NCI-H748 (cell line): ENCODE measurements around the gene EVI5L.
"Not testable (repeated sequence)": the region's sequence is repeated elsewhere in the genome, so short reads cannot be mapped to it uniquely, and the experiment has no call there.

Source experiments
- DNase-seq: peaks from one replicate; lab custom pipeline; 2025; ENCODE audit not compliant: unreplicated experiment; lab: John Stamatoyannopoulos, UW

Gene EVI5L

DNA sequence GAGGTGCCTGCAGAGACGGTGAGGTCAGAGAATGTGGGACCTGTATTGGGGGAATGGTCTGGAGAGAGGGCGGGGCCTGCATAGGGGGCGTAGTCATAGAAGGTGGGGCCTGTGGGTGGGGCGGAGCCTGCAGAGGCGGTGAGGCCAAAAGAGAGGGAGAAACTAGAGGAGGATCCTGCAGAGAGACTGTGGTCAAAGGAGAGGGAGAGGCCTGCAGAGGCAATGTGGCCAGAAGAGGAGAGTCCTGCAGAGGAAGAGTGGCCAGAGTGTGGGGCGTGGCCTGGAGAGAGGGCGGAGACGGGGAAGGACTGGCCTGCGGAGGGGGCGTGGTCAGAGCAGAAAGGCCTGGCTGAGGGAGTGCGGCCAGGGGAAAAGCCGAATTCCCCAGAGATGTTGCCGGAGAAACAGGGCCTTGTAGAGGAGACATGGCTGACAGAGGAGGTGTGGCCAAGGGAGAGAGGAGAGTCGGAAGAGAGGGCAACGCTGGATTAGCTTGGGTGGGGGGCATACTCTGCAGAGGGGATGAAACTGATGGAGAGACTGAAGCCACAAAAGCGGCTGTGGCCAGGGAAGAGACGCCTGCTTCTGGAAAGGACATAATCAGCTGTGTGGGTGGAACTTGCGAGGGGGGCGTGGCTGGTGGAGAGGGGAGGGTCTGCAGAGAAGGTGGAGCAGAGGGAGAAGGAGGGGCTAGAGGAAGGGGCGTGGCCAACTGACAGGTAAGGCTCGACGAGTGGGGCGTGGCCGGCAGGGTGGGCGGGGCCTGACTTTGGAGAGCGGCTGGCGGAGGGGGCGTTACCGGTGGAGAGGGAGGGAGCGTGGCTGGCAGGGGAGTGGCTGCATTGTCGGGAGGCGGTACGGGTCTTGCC, 41.7 kb downstream of the EVI5L start:
- DNase-seq: peak; percentile 86

DNA sequence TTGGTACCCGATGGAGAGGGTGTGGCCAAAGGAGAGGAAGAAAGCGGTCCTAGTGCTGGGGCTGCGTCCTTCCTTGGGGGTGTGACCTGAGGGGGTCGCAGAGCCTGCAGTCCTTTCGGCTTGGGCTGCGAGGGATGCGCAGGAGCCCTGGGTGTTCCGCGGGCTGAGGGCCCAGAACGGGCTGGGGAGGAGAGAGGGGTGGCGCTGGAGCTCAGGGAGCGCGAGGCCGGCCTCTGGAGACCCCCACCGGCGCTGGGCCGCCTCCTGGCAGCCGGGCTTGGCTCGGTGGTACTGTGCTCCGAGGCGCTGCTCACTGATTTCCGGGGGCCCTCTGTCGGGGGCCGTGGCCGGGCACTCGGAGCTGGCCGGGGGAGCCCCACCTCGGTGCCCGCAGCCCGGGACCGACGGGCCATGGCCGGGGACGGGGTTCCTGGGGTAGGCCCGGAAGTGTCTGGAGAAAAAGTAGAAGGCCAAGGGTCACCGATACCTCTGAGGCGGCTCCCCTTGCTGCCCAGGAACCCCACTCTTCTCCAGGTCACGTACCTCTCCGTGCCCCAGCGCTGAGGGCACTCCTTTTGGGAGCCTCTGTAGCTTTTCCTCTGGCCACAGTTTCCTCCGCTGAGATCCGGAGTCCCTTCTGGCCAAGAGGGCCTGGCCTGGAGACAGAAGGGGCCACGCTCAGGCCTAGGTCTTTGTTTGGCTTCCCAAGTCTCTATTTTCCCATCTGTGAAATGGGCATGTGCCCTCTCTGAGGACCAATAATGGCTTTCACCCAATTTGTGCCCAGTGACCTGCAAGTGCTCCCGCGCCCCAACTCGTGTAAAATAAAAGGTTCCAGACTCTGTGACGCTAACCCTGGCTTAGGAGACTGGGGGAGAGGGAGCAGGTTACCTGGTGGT, 42.5 kb downstream of the EVI5L start:
- DNase-seq: no peak

- DNase-seq: no peak
Observed at GRCh38 chr19:7873304-7874075, 43.5 kb downstream of the EVI5L start.

DNA sequence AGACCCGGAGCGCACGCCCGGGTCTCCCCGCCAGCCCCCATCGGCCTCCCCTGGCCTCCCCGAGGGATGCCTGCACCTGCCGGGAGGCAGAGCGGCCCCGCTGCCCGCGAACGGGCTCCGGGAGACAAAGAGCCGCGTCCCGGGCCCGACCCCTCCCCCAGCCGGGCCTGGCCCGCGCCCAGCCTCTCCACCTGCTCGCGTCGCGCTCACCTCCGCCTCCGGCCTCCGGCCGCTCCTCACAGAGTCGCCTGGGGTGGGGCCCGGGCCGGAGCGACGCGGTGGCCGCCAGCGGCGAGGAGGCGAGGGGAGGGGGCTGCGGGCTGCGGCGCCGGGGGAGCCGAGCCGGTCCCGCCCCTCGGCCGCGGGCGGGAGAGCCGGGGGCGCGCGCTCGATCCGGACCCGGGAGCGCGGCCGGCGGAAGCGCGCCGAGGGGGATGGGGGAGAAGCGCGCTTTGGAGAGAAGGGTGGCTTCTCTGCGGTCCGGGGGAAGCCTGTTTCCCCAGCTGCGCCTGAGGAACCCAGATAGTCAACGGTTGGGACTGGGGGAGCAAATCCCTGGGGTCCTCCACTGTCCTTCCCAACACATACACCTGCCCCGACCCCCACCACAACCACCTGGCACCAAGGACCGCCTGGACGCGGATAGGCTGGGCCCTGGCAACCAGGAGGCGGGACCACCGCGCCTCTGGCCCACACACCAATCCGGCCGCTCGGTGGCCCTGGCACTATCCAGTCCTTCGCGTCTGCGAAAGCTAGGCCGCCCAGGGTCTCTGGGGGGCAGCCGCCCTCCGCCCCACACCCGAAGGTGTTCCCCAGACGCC, 44.3 kb downstream of the EVI5L start, which contains the start of gene PRR36:
Gene PRR36 (minus strand): TSS at position 315 of the 821 bp plus-strand sequence. CDS start 701 bp downstream, outside the sequence.
- DNase-seq: peak; percentile 87

GRCh38 chr19:7874897-7875273, 44.9 kb downstream of the EVI5L start:
- DNase-seq: no peak

- DNase-seq: no peak
Observed at GRCh38 chr19:7877249-7877836, 47.3 kb downstream of the EVI5L start.

DNA sequence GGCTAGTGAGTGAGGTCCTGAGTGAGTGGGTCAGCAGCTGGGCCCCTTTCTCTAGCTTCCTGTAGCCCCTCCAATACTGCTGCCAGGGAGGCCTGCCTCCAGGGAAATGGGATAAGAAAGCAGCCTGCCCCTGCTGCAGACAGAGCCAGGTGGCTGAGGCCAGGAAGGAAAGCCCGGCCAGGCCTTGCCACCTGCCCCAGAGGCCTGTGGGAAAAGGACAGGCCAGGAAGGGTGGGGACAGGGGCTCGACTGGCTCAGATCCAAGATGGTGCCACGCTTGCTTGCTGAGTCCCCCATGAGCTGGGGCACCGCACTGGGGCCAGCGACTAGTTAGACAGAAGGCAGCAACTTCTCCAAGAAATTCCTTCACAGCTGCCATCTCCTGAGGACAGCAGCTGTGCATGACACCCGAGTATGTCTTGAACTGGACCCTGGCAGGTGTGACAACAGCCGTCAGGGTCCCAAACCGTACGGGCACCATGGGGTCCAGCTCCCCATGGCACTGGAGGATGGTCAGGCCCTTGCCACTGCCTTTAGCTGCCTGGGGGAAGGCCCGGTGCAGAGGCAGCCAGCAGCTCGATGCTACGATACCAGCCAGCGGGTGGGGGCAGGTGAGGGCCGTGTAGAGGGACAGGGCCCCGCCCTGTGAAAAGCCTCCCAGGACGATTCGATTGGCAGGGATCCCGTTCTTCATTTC, 49.2 kb downstream of the EVI5L start:
- no peak for DNase-seq

GRCh38 chr19:7879836-7880235, 49.8 kb downstream of the EVI5L start:
- DNase-seq: no peak

DNA sequence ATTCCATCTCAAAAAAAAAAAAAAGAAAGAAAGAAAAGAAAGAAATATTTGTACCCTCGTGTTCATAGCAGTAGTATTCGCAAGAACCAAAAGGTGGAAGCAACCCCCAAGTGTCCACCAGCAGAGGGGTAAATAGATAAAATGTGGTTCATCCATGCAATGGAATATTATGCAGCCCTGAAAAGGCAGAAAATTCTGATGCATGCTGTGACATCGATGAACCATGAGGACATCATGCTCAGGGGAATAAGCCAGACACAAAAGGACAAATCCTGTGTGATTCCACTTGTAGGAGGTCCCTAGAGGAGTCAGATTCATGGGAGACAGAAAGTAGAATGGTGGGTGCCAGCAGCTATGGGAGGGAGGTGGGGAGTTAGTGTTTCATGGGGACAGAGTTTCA, 51.9 kb downstream of the EVI5L start:
- DNase-seq: no peak

- DNase-seq: peak; percentile 37
Observed at GRCh38 chr19:7883105-7883504, 53.1 kb downstream of the EVI5L start.

GRCh38 chr19:7883796-7884570, 54.0 kb downstream of the EVI5L start:
- DNase-seq: no peak

DNA sequence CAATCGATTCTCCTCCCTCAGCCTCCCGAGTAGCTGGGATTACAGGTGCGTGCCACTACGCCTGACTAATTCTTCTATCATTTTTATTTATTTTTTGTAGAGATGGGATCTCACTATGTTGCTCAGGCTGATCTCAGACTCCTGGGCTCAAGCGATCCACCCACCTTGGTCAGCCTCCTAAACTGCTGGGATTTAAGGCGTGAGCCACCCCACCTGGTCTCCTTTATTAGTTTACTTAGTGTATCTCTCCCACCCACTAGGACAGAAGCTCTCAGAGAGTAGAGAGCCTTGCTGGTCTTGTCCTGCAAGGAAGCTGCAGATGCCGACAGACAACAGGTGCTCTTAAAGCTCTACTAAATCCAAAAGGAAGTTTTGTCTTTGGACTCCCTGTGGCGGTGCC, 55.8 kb downstream of the EVI5L start:
- no peak for DNase-seq

DNA sequence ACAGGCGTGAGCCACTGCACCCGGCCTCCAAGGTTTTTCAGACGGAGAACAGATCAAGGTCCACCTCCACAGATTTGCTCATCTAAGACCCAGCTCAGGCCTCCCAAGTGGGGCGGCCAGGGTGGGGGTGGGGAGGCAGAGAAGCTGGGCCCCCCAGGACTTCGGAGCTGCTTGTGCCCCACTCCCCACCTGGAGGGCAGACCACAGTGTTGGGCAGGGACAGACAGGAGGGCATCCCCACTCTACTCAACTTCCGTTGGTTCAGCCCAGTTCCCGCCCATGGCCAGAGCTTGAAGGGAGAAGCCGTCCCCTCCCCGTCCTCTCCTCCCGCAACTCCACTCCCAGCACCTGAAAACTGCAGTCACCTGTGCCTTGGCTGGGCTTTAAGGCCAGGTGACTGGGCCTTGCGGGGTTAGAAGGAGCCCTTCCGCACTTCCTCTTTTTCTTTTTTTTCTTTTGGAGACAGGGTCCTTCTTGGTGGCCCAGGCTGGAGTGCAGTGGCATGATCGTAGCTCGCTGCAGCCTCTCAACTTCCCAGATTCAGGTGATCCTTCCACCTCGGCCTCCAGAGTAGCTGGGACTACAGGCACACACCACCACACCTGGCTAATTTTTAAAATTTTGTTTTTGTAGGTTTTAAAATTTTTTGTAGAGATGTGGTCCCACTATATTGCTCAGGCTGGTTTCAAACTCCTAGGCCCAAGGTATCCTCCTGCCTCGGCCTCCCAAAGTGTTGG, 57.6 kb downstream of the EVI5L start:
- no peak for DNase-seq

DNA sequence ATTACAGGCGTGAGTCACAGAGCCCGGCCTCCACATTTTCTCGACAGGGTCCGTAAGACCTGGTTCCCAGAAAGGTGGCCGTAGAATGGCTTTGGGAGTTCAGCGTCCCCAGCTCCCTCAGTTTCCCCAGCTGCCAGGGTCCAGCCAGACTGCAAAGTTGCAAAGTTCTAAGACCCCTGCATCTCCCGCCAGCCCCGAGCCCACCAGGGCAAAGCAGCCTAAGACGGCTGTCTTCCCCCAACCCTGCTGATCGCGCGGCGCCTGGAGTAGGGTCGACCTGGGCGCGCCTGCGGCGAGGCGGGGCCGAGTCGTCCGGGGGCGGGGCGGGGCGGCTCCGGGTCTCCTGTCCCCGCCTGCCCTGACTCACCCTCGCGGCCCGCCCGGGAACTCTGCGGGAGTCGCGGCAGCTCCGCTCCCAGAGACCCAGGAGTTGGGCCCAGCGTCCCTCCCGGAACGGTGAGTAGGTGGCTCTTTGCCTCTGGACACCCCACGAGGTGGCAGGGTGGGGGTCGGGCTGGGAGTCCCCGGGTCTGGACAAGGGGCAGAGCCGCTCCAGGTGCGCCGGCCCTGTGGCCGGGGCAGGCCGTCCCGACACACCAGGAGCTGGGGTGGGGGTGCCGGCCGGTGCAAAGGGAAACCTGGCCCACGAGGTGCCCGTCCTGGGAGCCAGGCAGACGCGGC, 58.3 kb downstream of the EVI5L start, which contains the start of gene LRRC8E:
Gene LRRC8E (plus strand): TSS at position 366 of the 681 bp plus-strand sequence. CDS start 7,094 bp downstream, outside the sequence.
- DNase-seq: peak; percentile 36

DNA sequence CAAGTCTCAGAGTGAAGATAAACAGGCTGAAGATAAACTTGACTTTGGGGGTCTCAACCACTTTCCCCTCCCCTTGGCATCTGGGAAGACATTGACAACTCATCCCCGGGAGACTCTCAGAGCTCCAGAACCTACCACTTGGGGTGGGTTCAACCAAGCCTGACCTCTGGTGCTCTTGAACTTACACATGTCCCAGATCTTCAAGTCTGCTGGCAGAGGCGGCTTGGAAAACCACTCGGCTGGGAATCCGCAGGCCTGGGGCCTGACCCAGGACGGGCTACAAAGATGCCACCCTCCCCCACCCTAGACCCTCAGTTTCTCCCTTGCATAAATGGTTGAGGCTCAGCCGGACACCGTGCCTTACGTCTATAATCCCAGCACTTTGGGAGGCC, 58.8 kb downstream of the EVI5L start:
- no peak for DNase-seq

DNA sequence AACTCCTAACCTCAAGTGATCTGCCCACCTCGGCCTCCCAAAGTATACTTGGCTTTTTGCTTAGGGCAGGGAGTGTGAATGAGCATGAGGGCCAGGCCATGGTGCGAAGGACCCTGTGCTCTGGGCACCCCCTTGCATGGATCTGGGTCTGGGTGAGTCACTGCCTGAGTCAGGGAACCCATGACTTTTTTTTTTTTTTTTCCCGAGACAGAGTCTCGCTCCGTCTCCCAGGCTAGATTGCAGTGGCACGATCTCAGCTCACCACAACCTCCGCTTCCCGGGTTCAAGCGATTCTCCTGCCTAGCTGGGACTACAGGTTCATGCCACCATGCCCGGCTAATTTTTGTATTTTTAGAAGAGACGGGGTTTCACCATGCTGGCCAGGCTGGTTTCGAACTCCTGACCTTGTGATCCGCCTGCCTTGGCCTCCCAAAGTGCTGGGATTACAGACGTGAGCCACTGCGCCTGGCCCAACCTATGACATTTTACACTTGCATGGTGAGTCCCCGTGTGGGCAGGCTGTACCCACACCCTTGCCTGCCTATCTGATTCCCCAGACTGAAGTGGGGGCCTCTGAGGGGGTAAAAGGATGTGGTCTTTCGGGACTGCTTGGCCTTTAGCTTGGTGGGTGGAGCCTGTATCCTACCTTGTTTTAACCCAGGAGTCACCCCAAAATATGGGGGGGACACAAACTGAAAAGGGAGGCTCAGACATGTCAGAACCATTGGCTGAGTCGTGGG, 63.5 kb downstream of the EVI5L start:
- not testable (repeated sequence) for DNase-seq
